Amygdala (tissue), 56 donors: ENCODE data around the gene RGS19.

ENCODE experiments used
- DNase-seq, 56 donors: peaks; one replicate each; lab custom pipeline; 2025; lab: John Stamatoyannopoulos, UW

RGS19 gene

GRCh38 chr20:64024141-64024990 is 55.0 kb downstream of the RGS19 start:
- no peak for DNase-seq

- no peak for DNase-seq
Observed at GRCh38 chr20:64023361-64024140, 55.8 kb downstream of the RGS19 start.
